OCI-LY7 (cell line): ENCODE measurements around the gene NOL4L.

Experiments used
- CTCF ChIP-seq: fragments of 200-600 bp; sonication (generic); conservative IDR thresholded peaks from 2 replicates; pipeline ENCODE4 v1.5.1; 2014; ENCODE audit warnings: mild to moderate bottlenecking, antibody characterized with exemption, low read length, moderate library complexity, mixed read lengths
- EZH2phosphoT487 ChIP-seq: fragments of 200-600 bp; sonication (generic); IDR thresholded peaks from 2 replicates; pipeline ENCODE4 v1.6.1; 2018; ENCODE audit warnings: low read depth, borderline replicate concordance, mild to moderate bottlenecking, mixed run types, antibody characterized with exemption, low read length, moderate library complexity, mixed read lengths

DNA sequence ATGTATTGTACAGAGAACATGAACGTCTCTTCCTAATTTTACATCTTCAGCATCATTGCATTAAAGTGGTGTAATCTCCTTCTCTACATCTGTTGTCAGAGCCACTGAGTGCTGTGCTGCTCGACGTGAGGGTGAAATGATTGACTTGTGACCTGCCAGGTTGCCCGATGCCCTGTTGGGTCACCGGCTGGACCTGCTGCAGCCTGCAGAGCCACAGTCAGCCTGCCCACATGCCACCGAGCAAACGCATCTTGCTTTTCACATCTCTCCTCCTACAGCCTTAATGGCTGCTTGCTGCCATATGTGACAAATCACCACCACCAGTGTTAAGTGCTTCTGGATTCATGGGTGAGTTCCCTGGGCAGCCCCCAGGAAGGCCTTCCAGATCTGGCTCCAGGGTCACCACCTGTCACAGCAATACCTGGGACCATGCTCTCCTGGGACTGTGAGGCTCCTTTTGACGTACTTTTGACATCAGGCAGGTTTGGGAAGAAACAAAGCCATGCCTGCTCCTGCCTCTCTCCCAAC, 146.7 kb downstream of the NOL4L start:
- TF ChIP-seq CTCF, result no peak
- no peak for TF ChIP-seq EZH2phosphoT487
